GM21367 (cell line): Measurements from ENCODE around the gene UPB1.

ENCODE experiments used
- ATAC-seq: cut with Tn5 transposase; IDR thresholded peaks from one replicate; pipeline ENCODE4 v1.9.1; 2021; ENCODE audit not compliant: unreplicated experiment

The UPB1 gene

DNA sequence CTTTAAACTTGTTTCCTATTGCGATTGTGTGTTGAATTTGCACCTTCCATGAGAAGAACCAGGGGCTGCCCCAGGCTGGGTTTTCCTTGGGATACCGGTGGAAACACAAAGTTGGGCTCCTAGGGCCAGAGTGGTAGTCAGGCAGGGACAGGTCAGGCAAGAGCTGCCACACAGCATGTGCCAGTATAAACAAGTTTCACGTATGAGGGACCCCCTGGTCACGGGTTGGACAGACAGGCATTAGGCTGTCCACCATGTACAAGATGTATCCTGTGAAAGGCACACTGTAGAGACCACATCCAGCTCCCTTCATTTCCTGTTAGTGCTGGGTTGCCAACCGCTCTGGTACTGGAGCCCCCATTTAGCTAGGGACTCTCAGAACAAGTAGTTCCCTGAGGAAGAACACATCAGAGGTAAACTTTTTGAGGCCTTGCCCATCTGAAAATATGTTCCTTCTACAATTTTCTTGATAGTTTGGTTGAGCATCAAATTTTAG lies 8.8 kb downstream of the UPB1 start:
- no peak for ATAC-seq

DNA sequence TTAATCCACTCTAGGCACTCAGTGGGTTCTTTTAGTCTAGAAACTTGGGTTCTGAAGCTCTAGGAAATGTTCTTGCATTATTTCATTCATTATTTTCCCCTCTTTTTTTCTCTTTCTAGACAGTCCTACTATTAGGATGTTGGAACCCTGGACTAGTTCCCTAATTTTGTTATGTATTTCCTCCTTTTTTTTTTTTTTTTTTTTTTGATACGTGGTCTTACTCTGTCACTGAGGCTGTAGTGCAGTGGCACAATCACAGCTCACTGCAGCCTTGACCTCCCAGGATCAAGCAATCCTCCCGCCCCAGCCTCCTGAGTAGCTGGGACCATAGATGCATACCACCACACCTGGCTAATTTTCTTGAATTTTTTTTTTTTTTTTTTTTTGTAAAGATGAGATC lies 9.4 kb downstream of the UPB1 start:
- no peak for ATAC-seq

DNA sequence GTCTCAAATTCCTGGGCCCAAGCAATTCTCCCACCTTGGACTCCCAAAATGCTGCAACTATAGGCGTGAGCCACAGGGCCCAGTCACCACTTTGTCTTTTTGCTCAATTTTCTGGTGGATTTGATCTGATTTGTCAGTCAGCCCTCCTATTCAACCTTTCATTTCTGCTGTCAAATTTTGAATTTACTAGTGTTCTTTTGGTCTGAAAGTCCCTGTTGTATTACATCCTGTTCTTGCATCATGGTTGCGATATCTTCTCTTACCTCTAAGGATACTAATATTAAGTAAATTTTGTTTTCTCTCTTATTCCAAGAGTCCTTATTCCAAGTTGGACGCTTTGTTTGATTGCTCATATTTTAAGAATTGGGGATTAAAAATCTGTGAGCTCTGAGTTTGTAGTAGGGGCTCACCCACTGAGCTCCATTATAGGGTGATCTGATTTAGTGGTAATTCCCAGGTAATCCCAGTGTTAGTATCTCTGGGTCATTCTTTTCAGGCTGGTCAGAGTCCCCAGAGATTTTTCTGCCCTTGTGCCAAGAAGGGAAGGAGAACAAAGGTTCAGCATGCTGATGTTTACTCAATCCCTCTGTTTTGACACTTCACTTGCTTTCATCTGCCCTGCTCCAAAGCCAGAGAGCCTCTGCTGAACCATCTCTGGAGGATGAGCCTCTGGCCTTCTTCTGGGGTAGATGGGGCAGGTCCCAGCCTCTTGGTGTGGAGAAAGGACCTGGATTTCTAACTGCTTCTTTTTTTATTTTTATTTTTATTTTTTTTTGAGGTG lies 10.0 kb downstream of the UPB1 start:
- ATAC-seq, result no peak

DNA sequence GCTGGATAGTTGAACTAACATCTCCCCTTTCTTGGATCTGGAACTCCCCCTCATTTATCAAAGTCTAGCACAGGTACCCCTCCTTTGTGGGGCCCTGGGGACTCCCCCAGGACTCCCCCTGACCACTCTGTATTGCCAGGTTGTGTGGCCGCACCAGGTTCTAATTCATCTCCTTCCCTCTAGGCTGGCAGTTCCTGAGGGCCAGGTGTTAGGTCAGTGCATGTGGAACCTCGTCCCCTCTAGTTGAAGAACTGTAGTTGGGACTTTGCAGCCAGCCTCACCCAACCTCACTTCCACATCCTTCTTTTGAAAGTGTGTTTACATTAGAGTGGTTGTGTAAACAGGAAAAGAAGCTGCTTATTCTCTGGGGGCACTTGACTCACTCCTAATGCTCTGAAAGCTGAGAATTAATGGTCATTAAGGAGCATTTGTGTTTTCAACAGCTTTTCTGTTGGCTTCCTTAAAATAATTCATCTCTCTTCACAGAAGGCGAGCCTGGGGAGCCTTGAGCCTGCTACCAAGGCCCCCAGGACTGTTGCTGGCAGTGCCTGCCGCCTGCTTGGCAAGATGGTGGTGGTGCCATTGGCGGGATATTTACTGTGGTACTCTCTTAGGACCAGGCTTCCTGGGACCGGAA lies 11.8 kb downstream of the UPB1 start:
- no peak for ATAC-seq

DNA sequence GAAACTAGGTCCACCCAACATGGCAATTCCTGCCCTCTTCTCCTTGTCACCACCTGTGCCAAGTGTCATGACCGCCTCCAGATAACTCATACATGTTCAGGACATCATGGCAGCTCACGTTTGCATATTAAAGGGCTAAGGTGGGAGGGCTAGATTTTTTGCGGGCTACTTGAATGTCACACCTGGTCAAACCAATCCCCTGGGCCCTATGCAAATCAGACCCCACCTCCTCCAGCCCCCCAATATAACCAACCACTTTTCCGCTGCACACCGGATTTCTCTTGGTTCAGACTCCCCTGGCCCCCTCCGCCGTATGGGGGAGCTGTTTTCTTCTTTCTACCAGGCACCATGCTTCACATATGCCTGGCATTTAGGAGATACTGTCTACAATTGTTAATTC lies 12.6 kb downstream of the UPB1 start:
- no peak for ATAC-seq

DNA sequence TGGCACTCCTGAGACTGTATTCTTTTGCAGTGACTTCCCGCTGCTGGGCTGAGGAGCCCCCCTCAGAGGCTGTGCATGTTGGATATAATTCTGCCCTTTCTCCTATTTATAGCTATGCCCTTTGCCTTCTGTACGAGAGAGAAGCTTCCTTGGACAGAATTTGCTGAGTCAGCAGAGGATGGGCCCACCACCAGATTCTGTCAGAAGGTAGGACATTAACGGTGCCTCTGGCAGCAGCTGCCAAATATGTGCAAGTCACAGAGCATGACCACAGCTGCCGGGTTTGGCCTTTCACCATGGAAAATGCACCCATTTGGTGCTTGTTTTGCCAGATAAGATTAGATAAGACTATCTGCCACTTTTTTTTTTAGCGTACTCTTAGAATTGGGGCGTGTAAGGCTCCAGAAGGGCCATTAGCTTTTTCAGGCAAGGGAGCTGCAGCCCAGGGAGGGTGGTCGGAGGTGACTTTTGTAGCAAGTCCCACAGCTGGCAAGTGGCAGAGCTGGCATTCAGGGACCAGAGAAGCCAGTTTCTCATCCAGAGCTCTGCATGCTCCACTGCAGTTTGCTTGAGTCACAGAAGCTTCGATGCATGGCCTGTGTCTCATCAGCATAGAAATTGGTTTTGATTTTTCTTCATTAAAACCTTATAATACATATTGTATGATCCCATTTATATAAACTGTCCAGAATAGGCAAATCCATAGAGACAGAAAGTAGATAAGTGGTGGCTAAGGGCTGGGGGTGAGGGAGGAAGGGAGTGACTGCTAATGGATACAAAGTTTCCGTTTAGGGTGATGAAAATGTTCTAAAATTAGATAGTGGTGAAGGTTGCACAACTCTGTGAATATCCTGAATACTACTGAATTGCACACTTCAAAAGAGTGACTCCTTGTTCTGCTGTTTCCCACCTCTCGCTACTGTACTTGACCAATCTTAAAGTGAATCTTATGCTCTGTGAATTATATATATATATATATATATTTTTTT lies 15.8 kb downstream of the UPB1 start:
- no peak for ATAC-seq

DNA sequence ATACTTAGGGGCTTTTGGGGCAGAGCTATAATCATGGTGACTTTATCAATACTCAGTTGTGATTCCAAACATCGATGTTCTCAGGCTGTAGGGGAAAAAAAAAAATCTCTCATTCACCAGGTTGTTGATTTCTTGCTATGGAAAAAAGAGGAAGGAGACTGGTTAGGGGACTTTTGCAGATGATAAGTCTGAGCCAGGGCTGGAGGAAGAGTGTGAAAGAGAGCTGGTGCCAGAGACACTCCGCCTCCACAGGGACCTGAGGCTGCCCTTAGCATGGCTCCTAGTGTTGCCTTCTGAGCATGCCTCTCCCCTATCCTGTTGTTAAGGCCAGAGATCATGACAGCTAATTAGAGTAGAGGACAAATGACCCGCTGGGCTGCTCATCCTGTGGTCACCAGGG lies 16.9 kb downstream of the UPB1 start:
- no peak for ATAC-seq

DNA sequence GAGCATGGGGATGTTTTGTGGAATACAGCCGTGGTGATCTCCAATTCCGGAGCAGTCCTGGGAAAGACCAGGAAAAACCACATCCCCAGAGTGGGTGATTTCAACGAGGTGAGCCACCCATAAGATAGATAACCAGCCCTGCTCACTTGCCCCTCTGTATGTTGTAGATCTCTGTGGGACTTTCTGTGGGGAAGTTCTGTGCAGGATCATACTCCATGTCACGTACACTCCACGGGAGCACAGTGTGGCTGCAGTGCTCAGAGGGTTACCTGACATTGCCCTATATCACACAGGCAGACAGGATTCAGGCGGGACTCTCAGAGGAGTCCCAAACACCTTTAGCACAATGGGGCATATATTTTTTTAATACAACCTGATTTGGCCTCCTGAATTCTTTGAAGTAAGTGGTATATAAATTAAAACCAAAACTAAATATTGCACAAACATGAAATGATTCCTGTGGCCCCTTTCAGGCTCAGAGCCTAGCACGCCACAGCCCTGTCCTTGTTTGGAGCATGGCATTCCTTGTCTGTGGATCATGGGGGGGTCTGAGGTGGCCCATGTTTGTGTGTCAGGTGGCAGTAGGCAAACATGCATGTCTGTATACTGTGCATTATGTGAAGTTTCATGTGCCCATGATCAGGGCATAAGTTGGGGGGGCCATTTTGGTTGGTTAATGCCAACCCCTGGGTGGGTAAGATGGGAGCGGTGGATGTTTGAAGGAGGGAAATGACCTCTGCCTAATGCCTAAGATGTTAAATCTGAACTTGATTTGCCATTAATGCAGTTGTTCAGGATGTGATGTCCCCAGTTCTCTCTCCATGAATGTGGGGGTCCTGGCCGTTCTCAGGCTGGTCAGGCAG lies 18.5 kb downstream of the UPB1 start:
- no peak for ATAC-seq

DNA sequence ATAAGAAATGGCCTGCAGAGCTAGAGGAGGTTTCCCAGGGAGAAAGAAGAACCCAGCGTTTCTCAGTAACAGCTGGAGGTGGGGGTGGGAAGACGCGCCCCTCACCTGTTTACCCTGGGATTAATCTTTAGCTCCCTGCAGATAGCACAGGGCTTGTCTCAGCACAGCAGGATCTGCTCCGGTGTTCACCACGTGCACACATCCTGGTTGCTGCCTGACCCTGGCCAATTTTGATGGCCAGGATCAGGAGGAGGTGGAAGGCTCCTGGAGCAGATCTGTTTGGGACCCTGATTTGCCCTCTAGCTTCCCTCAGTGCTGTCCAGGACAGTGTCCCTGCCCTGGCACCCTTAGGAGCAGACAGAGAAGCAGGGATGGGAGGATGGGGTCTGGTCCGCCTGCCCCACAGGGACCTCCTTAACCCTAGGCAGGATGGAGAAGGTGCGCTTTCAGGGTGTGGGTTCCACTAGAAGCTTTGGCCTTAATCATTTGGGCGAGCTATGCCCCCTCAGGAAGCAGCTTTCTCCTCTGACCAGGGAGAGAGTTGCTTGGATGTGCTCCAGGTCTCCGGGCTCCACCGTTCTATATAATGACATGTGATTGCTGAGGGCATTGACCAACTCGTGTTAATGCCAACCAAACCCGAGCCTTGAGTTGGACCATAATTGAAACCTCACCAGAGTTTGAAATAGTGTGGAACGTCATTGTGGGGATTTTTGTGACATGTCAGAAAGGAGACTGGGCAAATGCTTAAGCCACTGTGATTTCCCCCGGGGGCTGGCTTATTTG lies 19.3 kb downstream of the UPB1 start:
- ATAC-seq, result no peak

DNA sequence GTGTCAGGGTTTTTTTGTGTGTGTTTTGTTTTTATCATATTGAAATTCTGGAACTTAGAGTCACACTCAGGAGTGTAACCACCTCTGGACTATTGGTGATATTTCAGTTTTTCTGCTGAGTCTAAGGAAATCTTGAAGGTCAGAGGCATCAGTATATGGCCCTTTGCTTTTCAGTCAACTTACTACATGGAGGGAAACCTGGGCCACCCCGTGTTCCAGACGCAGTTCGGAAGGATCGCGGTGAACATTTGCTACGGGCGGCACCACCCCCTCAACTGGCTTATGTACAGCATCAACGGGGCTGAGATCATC lies 19.9 kb downstream of the UPB1 start:
- ATAC-seq, result no peak

DNA sequence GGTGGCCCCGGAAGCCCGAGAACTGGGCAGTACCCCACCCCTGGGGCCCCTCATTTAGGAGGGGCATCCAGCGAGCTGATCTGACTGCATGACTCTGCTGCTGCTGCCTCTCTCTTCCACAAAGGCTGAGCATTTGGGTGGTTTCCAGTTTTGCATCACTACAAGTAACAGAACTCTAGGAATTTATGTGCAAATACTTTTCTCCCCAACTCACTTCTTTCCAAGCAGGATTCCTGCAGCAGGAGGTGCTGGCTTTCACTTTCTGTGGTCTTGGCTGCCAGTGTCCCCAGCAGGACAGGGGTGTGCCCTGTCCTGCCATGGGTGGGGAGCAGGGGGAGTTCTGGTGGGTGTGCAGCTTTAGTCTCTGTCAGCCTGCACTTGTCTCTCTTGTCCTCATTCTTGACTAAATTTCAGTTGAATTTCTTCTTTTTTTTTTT lies 21.2 kb downstream of the UPB1 start:
- ATAC-seq, result no peak

DNA sequence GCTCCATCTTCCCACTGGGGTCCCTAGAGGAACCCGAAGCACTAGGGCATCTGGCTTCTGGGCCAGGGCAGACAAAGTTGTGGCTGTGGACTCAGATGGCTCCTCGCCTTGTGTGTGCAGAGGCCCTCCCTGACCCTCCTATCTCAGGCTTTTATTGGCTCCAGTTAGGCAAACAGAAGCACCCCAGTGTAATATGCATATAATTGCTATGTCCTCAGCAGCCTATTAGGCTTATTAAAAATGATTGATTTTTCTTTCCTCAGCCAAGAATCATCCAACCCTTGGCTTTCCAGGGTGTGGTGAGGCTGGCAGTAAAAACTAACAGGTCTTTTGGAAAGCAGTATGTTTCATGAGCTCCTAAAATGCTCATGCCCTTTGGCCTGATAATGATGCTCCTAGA lies 22.3 kb downstream of the UPB1 start:
- ATAC-seq, result no peak

DNA sequence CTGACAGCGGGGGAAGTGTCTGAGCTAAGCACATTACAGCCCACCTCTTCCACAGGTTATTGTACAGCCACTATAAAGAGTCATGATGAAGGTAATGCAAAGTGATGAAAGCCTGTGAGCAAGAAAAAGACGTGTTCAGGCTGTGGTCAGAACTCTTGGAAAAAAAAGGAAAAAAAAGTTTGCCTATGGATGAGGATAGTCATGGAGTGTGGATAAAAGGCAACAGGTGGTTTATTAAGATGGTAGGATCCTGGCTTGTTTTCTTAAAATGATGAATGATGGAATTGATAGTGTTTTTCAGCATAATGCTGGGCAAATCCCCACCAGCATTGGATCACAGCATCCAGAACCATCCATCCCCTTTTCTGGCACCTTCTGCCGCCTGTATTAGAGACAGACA lies 23.1 kb downstream of the UPB1 start:
- ATAC-seq, result no peak

DNA sequence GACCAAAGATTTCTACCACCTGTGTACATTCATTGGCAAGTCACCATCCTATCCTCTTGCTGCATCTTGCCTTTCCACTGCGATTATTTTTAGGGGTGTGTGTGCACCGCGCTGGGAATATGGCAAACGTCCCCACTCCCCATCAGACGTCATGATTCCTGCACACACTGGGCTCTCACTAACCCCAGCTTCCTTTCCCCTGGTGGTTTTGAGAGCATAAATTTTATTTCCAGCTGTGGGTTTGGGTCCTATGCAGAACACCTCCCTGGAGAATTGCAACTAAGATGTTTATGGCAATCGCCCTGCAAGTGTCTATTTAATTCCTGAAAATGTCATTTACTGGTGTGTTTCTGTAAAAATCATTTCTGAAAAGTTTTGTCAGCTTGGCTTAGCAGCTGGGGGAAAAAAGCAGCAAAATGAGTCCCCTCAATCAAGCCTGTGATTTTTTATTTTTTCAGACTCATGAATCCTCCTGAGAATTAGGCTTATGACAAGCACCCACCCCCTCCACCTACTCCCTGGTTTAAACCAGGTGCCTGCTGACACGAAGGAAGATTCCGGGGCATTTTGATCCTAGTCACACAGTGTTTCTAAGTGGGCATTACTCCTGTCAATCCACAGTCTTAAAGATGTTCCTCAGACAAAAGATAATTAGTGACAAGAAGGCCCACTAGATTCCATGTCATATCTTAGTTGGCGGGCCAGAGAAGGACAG lies 23.8 kb downstream of the UPB1 start:
- ATAC-seq, result no peak

DNA sequence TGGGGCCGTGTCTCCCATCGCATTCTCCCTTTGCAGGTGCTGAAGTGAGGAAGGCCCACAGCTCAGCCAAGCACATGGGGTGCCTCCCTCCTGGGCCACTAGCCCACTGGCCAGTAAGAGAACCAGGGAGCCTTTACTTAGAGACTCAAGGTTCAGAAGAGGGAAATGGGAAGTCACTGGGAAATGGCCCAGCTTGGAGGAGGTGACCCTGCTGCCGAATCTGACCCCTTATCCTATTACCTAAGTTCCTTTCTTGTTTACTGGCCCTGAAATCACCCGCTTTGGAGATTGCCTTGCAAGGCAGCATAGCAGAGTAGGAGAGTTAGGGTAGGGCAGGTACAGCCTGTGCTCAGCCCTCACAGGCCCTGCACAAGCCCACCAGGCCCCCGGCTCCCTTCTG lies 24.4 kb downstream of the UPB1 start:
- no peak for ATAC-seq

DNA sequence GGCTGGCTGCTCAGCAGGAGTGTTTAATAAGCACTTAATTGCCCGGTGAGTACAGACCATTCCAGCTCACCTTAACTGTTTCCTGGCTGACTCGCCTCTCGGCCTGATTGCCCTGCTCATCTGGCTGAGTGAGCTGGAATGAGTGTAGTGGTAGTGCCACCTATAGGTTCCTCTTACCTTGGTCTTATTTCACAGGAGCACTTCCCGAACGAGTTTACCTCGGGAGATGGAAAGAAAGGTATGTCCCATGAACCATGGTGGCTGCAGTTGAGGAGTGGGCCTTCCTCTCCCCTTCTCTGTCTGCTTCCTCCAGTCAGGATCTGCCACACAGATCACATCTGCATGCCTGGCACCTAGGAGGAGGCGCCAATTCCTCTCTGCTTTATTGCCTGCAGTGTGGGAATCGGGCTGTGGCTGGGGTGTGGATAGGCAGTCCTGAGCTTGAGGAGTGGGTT lies 26.7 kb downstream of the UPB1 start:
- ATAC-seq, result no peak

DNA sequence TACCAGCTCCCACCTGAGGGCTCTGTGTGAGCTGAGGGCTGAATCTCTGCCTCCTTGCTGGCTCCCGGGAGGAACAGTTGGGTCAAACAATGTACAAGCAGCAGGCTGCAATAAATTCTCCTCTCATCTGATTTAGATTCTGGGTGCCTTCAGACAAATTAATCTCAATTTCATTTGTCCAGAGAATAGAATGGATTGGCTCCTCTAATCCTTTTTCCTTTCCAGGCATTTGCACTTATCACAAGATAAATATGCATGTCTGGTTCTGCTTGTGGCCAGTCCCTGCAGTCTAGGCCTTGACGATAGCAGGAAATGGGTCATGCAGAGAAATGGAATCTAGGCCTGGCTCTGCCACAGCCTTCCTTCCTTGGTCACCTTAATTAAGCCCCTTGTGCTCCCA lies 28.7 kb downstream of the UPB1 start:
- no peak for ATAC-seq

DNA sequence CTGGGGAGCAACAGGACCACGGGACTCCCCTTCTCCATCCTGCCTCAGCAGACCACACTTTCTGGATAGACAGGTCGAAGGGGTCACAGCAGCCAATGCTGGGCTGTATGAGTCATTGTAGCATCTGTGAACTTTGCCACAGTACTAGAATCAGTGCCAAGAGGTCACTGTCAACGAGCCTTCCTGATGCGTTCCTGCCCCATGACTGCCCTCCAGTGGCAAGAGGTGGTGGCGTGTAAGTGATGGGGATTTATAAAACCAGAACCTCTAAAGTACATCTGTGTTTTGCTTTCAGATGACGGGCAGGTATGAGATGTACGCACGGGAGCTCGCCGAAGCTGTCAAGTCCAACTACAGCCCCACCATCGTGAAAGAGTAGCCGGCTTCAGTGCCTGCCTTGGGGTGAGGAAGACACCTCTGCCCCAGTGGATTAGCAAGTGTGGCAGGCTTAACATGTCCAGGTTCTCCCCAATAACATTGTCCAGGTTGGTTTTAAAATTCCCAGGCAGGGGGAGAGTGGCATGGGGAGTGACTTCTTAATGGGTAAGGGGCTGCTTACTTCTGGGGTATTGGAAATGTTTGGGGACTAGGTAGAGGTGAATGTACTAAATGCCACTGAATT lies 30.4 kb downstream of the UPB1 start:
- ATAC-seq, result no peak

DNA sequence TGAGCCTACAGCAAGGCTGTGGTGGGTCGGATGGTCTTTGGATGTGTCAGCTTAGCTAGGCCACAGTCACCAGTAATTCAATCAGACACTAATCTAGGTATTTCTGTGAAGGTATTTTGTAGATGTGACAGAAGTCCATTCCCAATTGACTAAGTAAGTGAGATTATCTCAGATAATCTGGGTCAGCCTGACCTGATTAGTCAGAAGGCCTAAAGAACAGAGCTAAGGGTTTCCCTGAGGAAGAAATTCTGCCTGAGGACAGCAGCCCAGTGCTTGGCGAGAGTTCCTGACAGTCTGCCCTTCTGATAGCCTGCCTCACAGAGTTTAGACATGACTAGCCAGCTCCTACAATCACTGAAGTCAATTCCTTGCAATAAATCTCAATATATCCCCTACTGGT lies 31.1 kb downstream of the UPB1 start:
- ATAC-seq, result no peak
